GM18868 (cell line): ENCODE measurements around the gene CACNA2D1.
"Not testable (repeated sequence)": the region's sequence is repeated elsewhere in the genome, so short reads cannot be mapped to it uniquely, and the experiment has no call there.

Experiments used
- ATAC-seq: cut with Tn5 transposase; IDR thresholded peaks from one replicate; pipeline ENCODE4 v1.9.1; 2021; ENCODE audit warnings: mild to moderate bottlenecking, moderate library complexity; ENCODE audit not compliant: unreplicated experiment

Gene CACNA2D1

GRCh38 chr7:82395147-82395546 is 48.4 kb downstream of the CACNA2D1 start:
- ATAC-seq, result no peak

- ATAC-seq, result no peak
These were observed 49.7 kb downstream of the CACNA2D1 start for GRCh38 chr7:82393840-82394220.

- no peak for ATAC-seq
These were observed 50.3 kb downstream of the CACNA2D1 start for GRCh38 chr7:82393076-82393839.

GRCh38 chr7:82390936-82391335 is 52.6 kb downstream of the CACNA2D1 start:
- ATAC-seq, result no peak

GRCh38 chr7:82389876-82390275 is 53.7 kb downstream of the CACNA2D1 start:
- no peak for ATAC-seq

GRCh38 chr7:82388138-82388537 is 55.4 kb downstream of the CACNA2D1 start:
- no peak for ATAC-seq

GRCh38 chr7:82386571-82386970 is 57.0 kb downstream of the CACNA2D1 start:
- ATAC-seq, result not testable (repeated sequence)

GRCh38 chr7:82384779-82385178 is 58.8 kb downstream of the CACNA2D1 start:
- ATAC-seq, result no peak

- ATAC-seq, result peak; percentile 83
These were observed 59.5 kb downstream of the CACNA2D1 start for GRCh38 chr7:82384051-82384464.

GRCh38 chr7:82382276-82382675 is 61.3 kb downstream of the CACNA2D1 start:
- ATAC-seq, result no peak

GRCh38 chr7:82376739-82377138 is 66.8 kb downstream of the CACNA2D1 start:
- no peak for ATAC-seq

GRCh38 chr7:82375713-82376112 is 67.9 kb downstream of the CACNA2D1 start:
- ATAC-seq, result no peak

- no peak for ATAC-seq
These were observed 68.4 kb downstream of the CACNA2D1 start for GRCh38 chr7:82375129-82375528.

- no peak for ATAC-seq
These were observed 69.5 kb downstream of the CACNA2D1 start for GRCh38 chr7:82373926-82374635.

- no peak for ATAC-seq
These were observed 78.9 kb downstream of the CACNA2D1 start for GRCh38 chr7:82364671-82365070.

GRCh38 chr7:82364048-82364447 is 79.5 kb downstream of the CACNA2D1 start:
- ATAC-seq, result no peak

GRCh38 chr7:82362129-82362706 is 81.4 kb downstream of the CACNA2D1 start:
- no peak for ATAC-seq

GRCh38 chr7:82360591-82361368 is 82.8 kb downstream of the CACNA2D1 start:
- no peak for ATAC-seq

GRCh38 chr7:82359426-82359825 is 84.2 kb downstream of the CACNA2D1 start:
- ATAC-seq, result no peak

GRCh38 chr7:82358923-82359322 is 84.7 kb downstream of the CACNA2D1 start:
- no peak for ATAC-seq

GRCh38 chr7:82358009-82358578 is 85.5 kb downstream of the CACNA2D1 start:
- no peak for ATAC-seq
